Cerebellar cortex (tissue), 1 donor: Measurements from ENCODE around the gene CEP295NL.
"Not testable (repeated sequence)": the region's sequence is repeated elsewhere in the genome, so short reads cannot be mapped to it uniquely, and the experiment has no call there.

ENCODE experiments used
- DNase-seq: peaks from one replicate; pipeline ENCODE4 v3.0.0-alpha.2; 2015; ENCODE audit warnings: low spot score

Gene CEP295NL

DNA sequence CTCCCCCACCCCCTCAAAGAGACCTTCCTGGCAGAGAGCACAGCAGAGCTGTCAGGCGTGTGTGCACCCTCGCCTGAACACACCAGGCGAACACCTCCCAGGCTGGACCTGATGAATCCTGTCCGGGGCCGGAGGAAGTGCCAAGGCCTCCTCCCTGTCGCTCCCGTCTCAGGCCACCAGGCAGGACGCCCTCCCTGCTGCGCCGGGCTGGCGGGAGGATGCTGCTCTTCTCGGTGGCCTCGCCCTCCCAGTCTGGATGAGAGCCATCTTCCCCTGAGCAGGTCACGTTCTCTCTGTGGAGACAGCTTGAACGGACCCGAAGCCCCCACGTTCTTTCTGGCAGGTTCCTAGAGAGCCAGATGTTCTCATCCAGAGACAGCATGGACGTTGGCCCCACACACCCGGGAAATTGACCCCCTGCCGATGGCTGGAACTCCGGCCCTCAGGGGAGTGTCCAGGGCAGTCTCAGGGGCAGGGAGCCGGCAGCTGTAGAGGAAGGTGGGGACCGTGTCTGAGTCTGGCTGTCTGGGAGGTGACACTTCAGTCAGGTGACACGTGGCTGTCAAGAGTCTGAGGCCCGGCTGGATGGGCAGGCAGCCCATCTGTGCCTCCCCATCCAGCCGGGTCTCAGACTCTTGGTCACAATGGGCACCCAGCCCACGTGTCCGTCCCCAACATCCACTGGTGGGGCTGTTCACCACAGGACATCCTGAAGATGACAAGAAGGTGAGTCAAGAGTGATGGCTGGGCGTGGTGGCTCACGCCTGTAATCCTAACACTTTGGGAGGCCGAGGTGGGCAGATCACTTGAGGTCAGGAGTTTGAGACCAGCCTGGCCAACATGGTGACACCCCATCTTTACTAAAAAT, 27.1 kb upstream of the CEP295NL start:
- no peak for DNase-seq

GRCh38 chr17:78925662-78926555, 22.9 kb upstream of the CEP295NL start:
- peak; percentile 51 for DNase-seq

GRCh38 chr17:78925234-78925633, 22.2 kb upstream of the CEP295NL start, which contains the start of gene TIMP2:
Gene TIMP2 (minus strand): TSS chr17:78925387. CDS start chr17:78925088, 299 bp downstream.
- DNase-seq: peak; percentile 62

- DNase-seq: no peak
Observed at GRCh38 chr17:78924481-78925151, 21.6 kb upstream of the CEP295NL start.

DNA sequence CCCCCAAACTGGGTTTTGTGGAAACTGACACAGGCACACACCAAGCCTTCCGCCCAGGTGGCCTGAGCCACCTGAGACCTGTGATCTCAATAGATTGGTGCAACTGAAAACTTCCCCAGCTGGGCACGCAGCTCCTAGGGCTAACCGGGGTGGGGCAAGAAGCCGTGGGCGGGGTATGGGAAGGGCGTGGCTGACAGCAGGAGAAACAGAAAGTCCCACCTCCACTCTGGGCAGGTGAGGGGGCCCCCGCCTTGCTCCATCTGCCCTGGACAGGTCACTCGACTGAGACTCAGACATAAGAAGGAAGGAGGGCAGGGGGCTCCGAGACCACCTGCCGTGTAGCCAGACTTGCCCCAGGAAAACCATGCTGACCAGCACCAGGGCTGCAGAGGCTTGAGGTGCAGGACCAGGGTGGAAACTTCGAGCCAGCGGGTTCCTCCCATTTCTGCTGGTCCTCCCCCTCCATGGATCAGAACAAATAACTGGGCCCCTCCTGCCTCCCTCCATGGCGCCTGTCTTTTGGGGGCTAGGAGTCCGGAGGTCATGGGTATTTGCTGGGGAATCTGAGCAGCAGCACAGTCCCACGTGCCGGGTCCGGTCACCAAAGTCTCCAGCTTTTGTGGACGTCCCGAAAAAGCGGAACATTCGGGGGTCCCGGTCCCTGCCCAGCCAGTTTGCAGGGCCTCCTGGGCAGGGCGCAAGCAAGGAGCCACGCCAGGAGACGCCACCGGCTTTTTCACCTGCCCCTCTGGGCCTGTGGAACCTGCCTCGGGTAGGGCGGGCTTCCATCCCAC, 20.9 kb upstream of the CEP295NL start:
- no peak for DNase-seq

DNA sequence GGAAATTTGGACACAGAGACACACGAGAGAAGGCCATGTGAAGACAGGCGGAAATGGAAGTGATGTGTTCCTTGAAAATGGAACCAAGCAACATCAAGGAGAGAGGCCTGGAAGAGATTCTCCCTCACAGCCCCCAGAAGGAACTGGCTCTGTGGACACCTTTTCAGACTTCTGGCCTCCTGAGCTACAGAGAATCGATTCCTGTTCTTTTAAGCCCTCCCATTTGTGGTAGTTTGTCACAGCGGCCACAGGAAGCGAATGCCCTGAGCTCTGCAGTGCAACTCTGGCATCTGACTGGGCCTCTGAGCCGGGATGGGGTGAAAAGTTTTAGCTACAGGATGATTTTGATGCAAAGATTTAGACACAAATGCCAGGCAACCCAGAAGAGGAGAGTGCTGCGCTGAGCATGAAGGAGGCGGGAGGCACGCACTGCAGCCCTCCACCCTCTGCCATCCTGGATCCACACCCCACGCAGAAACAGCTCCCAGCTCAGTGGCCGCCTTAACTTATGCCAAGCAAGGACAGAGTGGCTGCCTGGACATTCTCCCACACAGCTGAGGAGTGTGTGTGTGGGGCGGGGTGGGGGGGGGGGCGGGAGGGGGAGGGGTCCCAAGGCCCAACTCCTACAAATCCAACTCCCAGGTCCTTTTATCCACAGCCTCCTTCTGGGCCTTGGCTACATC, 20.0 kb upstream of the CEP295NL start:
- DNase-seq: no peak

GRCh38 chr17:78921437-78921971, 18.5 kb upstream of the CEP295NL start:
- DNase-seq: peak; percentile 92

GRCh38 chr17:78920528-78920927, 17.5 kb upstream of the CEP295NL start:
- DNase-seq: no peak

DNA sequence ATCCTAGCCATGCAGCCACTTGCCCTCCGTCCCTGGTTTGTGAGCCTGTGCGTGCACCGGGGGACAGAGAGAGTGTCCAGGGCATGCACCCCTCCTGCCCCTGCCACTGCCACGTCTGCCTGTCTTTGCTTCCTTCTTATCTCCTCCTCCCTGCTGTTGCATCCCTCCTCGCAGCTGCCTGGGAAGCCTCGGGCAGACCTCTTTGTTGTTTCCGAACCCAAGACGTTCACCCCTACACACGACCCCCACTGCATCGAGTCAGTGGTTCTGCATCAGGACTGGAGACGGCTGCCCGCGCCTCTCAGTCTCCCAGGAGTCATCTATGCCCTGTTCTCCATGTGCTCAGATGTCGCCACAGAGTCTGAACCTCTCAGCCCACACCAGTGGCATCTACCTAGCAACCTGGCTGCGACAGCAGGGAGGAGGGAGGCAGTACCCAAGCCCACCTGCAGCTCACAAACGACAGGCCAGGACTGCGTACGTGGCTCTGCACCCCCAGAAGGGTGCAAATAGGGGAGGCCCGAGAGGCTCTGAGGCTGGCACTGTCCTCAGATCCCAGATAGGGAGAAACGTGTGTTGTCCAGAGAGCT, 17.0 kb upstream of the CEP295NL start:
- no peak for DNase-seq

DNA sequence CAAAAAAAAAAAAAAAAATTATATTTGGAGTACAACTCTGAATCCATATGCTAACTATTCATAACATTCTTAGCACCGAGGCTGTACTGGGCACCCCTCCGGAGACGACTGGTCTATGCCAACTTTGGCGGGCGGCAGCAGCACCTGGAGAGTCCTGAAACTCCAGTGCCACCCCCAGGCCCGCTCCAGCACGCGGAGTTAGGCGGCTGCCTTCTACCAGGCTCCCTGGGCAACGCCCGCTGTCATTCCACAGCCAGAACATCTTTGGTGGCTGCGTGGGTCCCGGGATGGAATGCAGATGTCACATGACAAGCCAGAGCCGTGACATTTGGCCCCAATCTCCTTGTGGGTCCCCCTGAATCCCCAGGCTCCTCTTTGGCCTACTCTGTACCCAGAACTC, 16.0 kb upstream of the CEP295NL start:
- DNase-seq: no peak

- DNase-seq: no peak
Observed at GRCh38 chr17:78917451-78918275, 14.7 kb upstream of the CEP295NL start.

DNA sequence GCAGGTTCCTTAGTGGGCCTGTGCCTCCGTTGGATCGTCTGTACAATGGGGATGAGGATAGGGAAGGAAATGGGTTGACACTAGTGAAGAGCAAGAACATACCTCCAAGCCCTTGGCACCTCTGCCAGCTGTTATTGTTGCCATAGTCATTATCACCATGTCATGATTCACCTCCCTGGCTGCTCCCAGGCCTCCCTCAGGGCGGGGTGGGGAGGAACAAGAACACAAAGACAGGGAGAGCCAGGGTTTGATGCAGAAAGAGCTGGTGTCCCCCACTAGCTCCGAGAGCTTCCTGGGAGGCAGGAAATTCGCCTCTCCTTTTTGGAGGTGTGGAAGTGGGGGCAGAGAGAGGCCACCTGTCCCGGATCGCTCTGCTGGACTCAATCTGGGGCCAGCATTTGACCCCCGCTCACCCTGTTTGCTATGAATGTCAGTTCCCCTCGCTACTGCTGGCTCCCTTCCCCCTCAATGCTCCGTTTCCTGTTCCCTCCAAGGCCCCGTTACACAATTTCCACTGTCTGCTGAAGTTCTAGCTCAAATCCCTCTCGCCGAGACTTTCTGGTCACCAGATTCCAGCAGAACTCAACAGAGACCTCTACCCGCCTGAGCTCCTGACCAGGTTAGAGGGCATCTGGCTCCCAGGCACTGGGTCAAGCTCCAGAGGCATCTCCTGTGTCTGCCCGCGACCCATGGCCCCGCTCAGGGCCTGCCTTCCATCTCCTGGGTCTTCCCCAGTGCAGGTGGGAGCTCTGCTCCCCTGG, 13.1 kb upstream of the CEP295NL start:
- no peak for DNase-seq

- no peak for DNase-seq
Observed at GRCh38 chr17:78913115-78913514, 10.1 kb upstream of the CEP295NL start.

DNA sequence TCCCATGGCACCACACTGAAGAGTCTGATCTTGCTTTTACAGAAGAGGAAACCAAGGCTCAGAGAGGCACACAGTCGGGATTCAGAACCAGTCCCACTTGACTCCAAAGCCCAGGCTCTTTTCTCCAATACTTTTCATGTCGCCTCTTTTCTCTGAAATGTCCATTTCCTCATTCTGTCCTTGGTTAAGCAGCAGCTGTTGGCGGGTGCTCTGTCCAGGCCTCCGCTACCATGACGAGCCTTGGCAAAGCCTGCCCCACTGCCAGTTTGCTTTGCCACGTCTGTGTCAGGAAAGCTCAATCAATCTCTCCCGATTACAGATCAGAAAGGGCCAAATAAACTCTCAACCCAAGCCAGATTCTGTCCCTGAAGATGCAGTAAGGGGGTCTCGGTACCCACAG, 9.1 kb upstream of the CEP295NL start:
- no peak for DNase-seq

GRCh38 chr17:78911543-78911942, 8.5 kb upstream of the CEP295NL start:
- DNase-seq: not testable (repeated sequence)

GRCh38 chr17:78910497-78911284, 7.7 kb upstream of the CEP295NL start:
- no peak for DNase-seq

DNA sequence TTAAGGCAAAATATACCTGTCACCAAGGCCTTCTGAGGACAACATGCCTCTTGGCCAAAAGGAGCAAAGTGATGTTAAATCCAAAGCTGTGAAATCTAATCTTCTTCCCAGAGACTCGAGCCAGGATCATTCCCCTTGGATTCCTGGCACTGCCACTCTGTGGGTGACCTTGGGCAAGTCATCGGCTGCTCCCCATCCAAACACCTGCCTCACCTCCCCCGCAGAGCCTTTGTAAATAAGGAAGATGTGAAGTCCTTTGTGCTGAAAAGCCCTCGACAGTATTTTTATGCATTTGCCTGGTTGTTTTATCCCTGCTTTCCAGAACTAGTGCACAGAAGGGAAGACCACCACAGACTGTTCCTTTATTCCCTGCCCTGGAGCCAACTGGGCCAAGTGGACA, 5.4 kb upstream of the CEP295NL start:
- DNase-seq: no peak

GRCh38 chr17:78905541-78905940, 2.5 kb upstream of the CEP295NL start:
- no peak for DNase-seq
